Liver (tissue), 9 donors: ENCODE measurements around the gene ABL1. TPM values are rescaled to one million over a fixed set of nuclear protein-coding genes. Genes with fewer than 3 reads are reported as not detected.

Experiments
- DNase-seq: peaks from one replicate; pipeline ENCODE4 v3.0.0-alpha.2; 2017; ENCODE audit warnings: low spot score
- H3K27ac ChIP-seq, 2 donors: one replicate each; pipeline ENCODE4 v1.7.0; 2013; ENCODE audit warnings: inconsistent platforms in 2 of 2, low read length in 2 of 2, control low read depth in 1 of 2, low read depth in 1 of 2, mild to moderate bottlenecking in 1 of 2
- H3K27me3 ChIP-seq, 4 donors: one replicate each; pipeline versions ENCODE4 v1.6.1 to v1.7.0; 2013; ENCODE audit warnings: low read length in 3 of 4, inconsistent platforms in 1 of 4, mild to moderate bottlenecking in 1 of 4, moderate library complexity in 1 of 4; ENCODE audit not compliant: control insufficient read depth in 4 of 4, insufficient read depth in 4 of 4
- H3K36me3 ChIP-seq, 4 donors: one replicate each; pipeline versions ENCODE4 v1.6.1 to v1.7.0; 2013; ENCODE audit warnings: low read length in 3 of 4, mild to moderate bottlenecking in 3 of 4, low read depth in 1 of 4, moderate library complexity in 1 of 4; ENCODE audit not compliant: control insufficient read depth in 4 of 4, insufficient read depth in 3 of 4
- H3K4me1 ChIP-seq, 4 donors: one replicate each; pipeline versions ENCODE4 v1.6.1 to v1.7.0; 2013; ENCODE audit warnings: low read length in 3 of 4, mild to moderate bottlenecking in 3 of 4, moderate library complexity in 1 of 4; ENCODE audit not compliant: control insufficient read depth in 4 of 4, insufficient read depth in 4 of 4
- H3K4me3 ChIP-seq, 3 donors: one replicate each; pipeline versions ENCODE4 v1.6.1 to v1.7.0; 2013; ENCODE audit warnings: low read length in 3 of 3, control low read depth in 1 of 3, low read depth in 1 of 3, mild to moderate bottlenecking in 1 of 3
- H3K9ac ChIP-seq, 2 donors: one replicate each; pipeline ENCODE4 v1.7.0; 2013; ENCODE audit warnings: low read length in 2 of 2, mild to moderate bottlenecking in 2 of 2, moderate library complexity in 2 of 2, control low read depth in 1 of 2, low read depth in 1 of 2
- H3K9me3 ChIP-seq, 4 donors: one replicate each; pipeline versions ENCODE4 v1.6.1 to v1.7.0; 2013; ENCODE audit warnings: low read length in 3 of 4; ENCODE audit not compliant: control insufficient read depth in 4 of 4
- ATF3 ChIP-seq: IDR thresholded peaks from 2 replicates; pipeline ENCODE4 v1.6.1; 2016; ENCODE audit warnings: antibody characterized with exemption
- EGR1 ChIP-seq, 2 donors: IDR thresholded peaks; 2 replicates each; pipeline ENCODE4 v1.6.1; 2016 to 2018; ENCODE audit warnings: antibody characterized with exemption in 2 of 2, low read depth in 2 of 2
- FOXA1 ChIP-seq: IDR thresholded peaks from 2 replicates; pipeline ENCODE4 v1.6.1; 2016; ENCODE audit warnings: antibody characterized with exemption
- FOXA2 ChIP-seq: IDR thresholded peaks from 2 replicates; pipeline ENCODE4 v1.6.1; 2016; ENCODE audit warnings: antibody characterized with exemption
- GABPA ChIP-seq, 2 donors: IDR thresholded peaks in 1 of 2; conservative IDR thresholded peaks in 1 of 2; 2 replicates each; pipeline ENCODE4 v1.6.1; 2016; ENCODE audit warnings: antibody characterized with exemption in 2 of 2, mild to moderate bottlenecking in 1 of 2, moderate library complexity in 1 of 2
- HNF4G ChIP-seq: IDR thresholded peaks from 2 replicates; pipeline ENCODE4 v1.6.1; 2016; ENCODE audit warnings: antibody characterized with exemption
- JUND ChIP-seq, 2 donors: IDR thresholded peaks; 2 replicates each; pipeline ENCODE4 v1.6.1; 2016; ENCODE audit warnings: antibody characterized with exemption in 2 of 2
- NR2F2 ChIP-seq: IDR thresholded peaks from 2 replicates; pipeline ENCODE4 v1.6.1; 2016; ENCODE audit warnings: antibody characterized with exemption
- RAD21 ChIP-seq, 2 donors: IDR thresholded peaks; 2 replicates each; pipeline ENCODE4 v1.6.1; 2016; ENCODE audit warnings: antibody characterized with exemption in 2 of 2, mild to moderate bottlenecking in 2 of 2
- REST ChIP-seq: IDR thresholded peaks from 2 replicates; pipeline ENCODE4 v1.6.1; 2016; ENCODE audit warnings: antibody characterized with exemption, mild to moderate bottlenecking
- RXRA ChIP-seq, 2 donors: IDR thresholded peaks; 2 replicates each; pipeline ENCODE4 v1.6.1; 2017 to 2018; ENCODE audit warnings: antibody characterized with exemption in 2 of 2, mild to moderate bottlenecking in 1 of 2
- SP1 ChIP-seq: IDR thresholded peaks from 2 replicates; pipeline ENCODE4 v1.6.1; 2018; ENCODE audit warnings: antibody characterized with exemption, mild to moderate bottlenecking
- YY1 ChIP-seq: IDR thresholded peaks from 2 replicates; pipeline ENCODE4 v1.6.1; 2016; ENCODE audit warnings: antibody characterized with exemption, mild to moderate bottlenecking
- WGBS: extraction: QIAGEN DNeasy Blood & Tissue Kit; methylation state at CpG from one replicate; pipeline ENCODE4 v1.1.7; 2013; 5-methylcytosine and 5-hydroxymethylcytosine counted together
- polyA plus RNA-seq, 2 donors: library from polyadenylated mRNA; stranded (reverse) in 1 of 2; unstranded in 1 of 2; fragments of 200-250 nt in 1 of 2; fragments of >200 nt in 1 of 2; fragmentation: Nextera tagmentation in 1 of 2; extraction: Ambion mirVana in 1 of 2; gene quantifications; one replicate each; pipeline versions ENCODE4 v1.2.1 to v1.2.3, GENCODE V29; 2013 to 2015
- total RNA-seq, 2 donors: library from RNA; depleted of rRNA; stranded (reverse); fragments of >200 nt; gene quantifications; one replicate each; pipeline ENCODE4 v1.2.3, GENCODE V29; 2014
- TF ChIP-seq, protein P1 (sequence below): IDR thresholded peaks from 2 replicates; pipeline ENCODE4 v1.6.1; 2016; ENCODE audit warnings: antibody characterized with exemption
- TF ChIP-seq, protein P2 (sequence below): IDR thresholded peaks from 2 replicates; pipeline ENCODE4 v1.6.1; 2016; ENCODE audit warnings: antibody characterized with exemption
- TF ChIP-seq, protein P3 (sequence below): fragments of 150-350 bp; IDR thresholded peaks from 2 replicates; pipeline ENCODE4 v1.5.1; 2017; ENCODE audit warnings: improper control_type of control experiment, low read depth, low read length; ENCODE audit not compliant: missing input control
- donor health status: healthy.
- donor health status: healthy.
- donor health status: healthy.
- donor health status: healthy.
- donor health status: healthy.

The ABL1 gene
- total and polyA plus RNA-seq, 4 donors = 4.2 to 14.2 (median 10.9) TPM

DNA sequence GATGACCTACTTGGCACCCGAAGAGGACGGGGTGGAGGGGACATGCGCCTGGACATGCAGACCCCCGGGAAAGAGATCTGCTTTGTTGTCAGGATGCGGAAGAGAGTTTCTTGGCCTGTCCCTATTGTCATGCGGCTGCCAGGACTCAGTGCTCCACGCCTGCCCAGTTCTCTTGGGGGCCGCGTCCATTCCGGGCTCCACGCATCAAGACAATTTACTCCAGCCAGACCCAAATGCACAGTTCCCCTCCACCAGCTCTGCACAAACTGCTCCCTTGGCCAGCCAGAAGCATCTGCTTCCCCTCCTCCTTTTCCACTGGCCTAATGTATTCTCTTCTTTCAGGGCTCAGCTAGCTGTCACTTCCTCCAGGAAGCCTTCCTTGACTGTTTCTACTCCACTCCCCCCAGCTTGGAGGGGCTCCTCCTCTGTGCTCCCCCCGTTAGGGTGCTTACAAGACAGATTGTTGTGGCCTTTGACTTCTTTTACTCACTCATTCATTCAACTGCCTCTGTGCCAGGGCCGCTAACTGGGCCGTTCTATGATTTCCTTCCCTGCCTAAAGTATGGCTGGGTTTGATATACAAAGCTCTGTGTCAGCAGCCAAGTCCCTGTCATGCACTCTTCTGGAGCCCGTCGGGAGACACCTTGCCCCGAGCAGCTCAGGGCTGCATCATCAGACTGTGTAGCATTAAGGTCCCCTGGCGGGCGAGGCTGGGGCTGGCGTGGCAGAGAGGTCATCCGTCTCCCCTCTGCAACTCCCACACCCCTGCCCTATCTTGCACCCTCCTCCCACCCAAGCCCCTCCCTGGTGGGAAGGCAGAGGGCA, 97.4 kb downstream of the ABL1 start (continued):
- TF ChIP-seq, protein P1, sequence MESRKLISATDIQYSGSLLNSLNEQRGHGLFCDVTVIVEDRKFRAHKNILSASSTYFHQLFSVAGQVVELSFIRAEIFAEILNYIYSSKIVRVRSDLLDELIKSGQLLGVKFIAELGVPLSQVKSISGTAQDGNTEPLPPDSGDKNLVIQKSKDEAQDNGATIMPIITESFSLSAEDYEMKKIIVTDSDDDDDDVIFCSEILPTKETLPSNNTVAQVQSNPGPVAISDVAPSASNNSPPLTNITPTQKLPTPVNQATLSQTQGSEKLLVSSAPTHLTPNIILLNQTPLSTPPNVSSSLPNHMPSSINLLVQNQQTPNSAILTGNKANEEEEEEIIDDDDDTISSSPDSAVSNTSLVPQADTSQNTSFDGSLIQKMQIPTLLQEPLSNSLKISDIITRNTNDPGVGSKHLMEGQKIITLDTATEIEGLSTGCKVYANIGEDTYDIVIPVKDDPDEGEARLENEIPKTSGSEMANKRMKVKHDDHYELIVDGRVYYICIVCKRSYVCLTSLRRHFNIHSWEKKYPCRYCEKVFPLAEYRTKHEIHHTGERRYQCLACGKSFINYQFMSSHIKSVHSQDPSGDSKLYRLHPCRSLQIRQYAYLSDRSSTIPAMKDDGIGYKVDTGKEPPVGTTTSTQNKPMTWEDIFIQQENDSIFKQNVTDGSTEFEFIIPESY = no peak
- TF ChIP-seq RAD21 (IDR thresholded peaks at IDR 0.05) (no peak), SP1 (no peak), FOXA2 (no peak), RXRA (IDR thresholded peaks at IDR 0.05) (no peak), YY1 (no peak), NR2F2 (no peak), EGR1 (IDR thresholded peaks at IDR 0.05; ENCODE audit: low read depth in 2 of 2) (no peak), JUND (IDR thresholded peaks at IDR 0.05) (no peak)
- TF ChIP-seq, protein P2, sequence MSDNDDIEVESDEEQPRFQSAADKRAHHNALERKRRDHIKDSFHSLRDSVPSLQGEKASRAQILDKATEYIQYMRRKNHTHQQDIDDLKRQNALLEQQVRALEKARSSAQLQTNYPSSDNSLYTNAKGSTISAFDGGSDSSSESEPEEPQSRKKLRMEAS = no peak
- TF ChIP-seq, protein P3, sequence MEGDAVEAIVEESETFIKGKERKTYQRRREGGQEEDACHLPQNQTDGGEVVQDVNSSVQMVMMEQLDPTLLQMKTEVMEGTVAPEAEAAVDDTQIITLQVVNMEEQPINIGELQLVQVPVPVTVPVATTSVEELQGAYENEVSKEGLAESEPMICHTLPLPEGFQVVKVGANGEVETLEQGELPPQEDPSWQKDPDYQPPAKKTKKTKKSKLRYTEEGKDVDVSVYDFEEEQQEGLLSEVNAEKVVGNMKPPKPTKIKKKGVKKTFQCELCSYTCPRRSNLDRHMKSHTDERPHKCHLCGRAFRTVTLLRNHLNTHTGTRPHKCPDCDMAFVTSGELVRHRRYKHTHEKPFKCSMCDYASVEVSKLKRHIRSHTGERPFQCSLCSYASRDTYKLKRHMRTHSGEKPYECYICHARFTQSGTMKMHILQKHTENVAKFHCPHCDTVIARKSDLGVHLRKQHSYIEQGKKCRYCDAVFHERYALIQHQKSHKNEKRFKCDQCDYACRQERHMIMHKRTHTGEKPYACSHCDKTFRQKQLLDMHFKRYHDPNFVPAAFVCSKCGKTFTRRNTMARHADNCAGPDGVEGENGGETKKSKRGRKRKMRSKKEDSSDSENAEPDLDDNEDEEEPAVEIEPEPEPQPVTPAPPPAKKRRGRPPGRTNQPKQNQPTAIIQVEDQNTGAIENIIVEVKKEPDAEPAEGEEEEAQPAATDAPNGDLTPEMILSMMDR = no peak

- H3K27ac ChIP-seq = no peak overlapping the region
- no peaks in the 10 kb centered on the region for H3K36me3 ChIP-seq
- TF ChIP-seq JUND (IDR thresholded peaks at IDR 0.05) (no peak), YY1 (no peak), RXRA (IDR thresholded peaks at IDR 0.05) (no peak), GABPA (IDR thresholded peaks at IDR 0.05 in 1 of 2, conservative IDR thresholded peaks at IDR 0.05 in 1 of 2) (no peak), FOXA2 (no peak), HNF4G (no peak), FOXA1 (no peak), ATF3 (no peak), SP1 (no peak), REST (no peak)
- TF ChIP-seq, protein P3 = no peak
- TF ChIP-seq, protein P1 = no peak
Measured at GRCh38 chr9:130933114-130934046, 98.3 kb downstream of the ABL1 start.

More at GRCh38 chr9:130933114-130934046, 98.3 kb downstream of the ABL1 start:
- Histone ChIP-seq H3K4me1 (peaks cover 2 to 6% (median 4%) of the 10 kb centered on the region in 4 donors), H3K4me3 (no peak overlapping the region), H3K27me3 (peaks cover 0 to 23% (median 9%) of the 10 kb centered on the region in 4 donors), H3K9me3 (no peaks in the 10 kb centered on the region), H3K9ac (no peak overlapping the region)
- DNase-seq = no peak
- WGBS = 33% methylated on average over 26 of the region's 26 CpGs
